Parathyroid adenoma (tissue), 2 donors: ENCODE data around the gene PER3.

Experiments
- H2AFZ ChIP-seq: fragments of 300-600 bp; sonication (generic); one replicate; pipeline ENCODE4 v1.7.0; 2017; ENCODE audit warnings: antibody characterized with exemption, mild to moderate bottlenecking
- H3K27ac ChIP-seq: fragments of 300-600 bp; sonication (generic); one replicate; pipeline ENCODE4 v1.7.0; 2017
- H3K27me3 ChIP-seq: fragments of 300-600 bp; sonication (generic); one replicate; pipeline ENCODE4 v1.7.0; 2017; ENCODE audit warnings: low read length; ENCODE audit not compliant: control insufficient read depth, insufficient read depth
- H3K36me3 ChIP-seq: fragments of 300-600 bp; sonication (generic); one replicate; pipeline ENCODE4 v1.7.0; 2017; ENCODE audit warnings: low read length; ENCODE audit not compliant: control insufficient read depth, insufficient read depth
- H3K4me1 ChIP-seq: fragments of 300-600 bp; sonication (generic); one replicate; pipeline ENCODE4 v1.7.0; 2017; ENCODE audit warnings: control low read depth
- H3K4me2 ChIP-seq: fragments of 300-600 bp; sonication (generic); one replicate; pipeline ENCODE4 v1.7.0; 2017; ENCODE audit warnings: low read length
- H3K4me3 ChIP-seq: fragments of 300-600 bp; sonication (generic); one replicate; pipeline ENCODE4 v1.7.0; 2017; ENCODE audit warnings: low read depth, low read length
- H3K79me2 ChIP-seq: fragments of 300-600 bp; sonication (generic); one replicate; pipeline ENCODE4 v1.7.0; 2017; ENCODE audit warnings: control low read depth
- H3K9ac ChIP-seq: fragments of 300-600 bp; sonication (generic); one replicate; pipeline ENCODE4 v1.7.0; 2017; ENCODE audit warnings: mild to moderate bottlenecking
- H3K9me3 ChIP-seq: fragments of 300-600 bp; sonication (generic); one replicate; pipeline ENCODE4 v1.7.0; 2017; ENCODE audit warnings: low read length; ENCODE audit not compliant: control insufficient read depth
- CTCF ChIP-seq: fragments of 300-600 bp; sonication (generic); IDR thresholded peaks from one replicate; pipeline ENCODE4 v1.7.0; 2017; ENCODE audit warnings: antibody characterized with exemption, mild to moderate bottlenecking
- donor health status: primary hyperparathyroidism.

The PER3 gene

GRCh38 chr1:7767176-7767575 is 16.9 kb upstream of the PER3 start:
- Histone ChIP-seq H3K4me1 (peaks cover 2% of the 10 kb centered on the region), H3K27me3 (no peaks in the 10 kb centered on the region), H3K36me3 (no peaks in the 10 kb centered on the region), H2AFZ (no peak overlapping the region), H3K79me2 (peaks cover 3% of the 10 kb centered on the region), H3K9ac (no peak overlapping the region), H3K9me3 (no peaks in the 10 kb centered on the region), H3K4me2 (no peak overlapping the region), H3K27ac (no peak overlapping the region), H3K4me3 (no peak overlapping the region)
- no peak for TF ChIP-seq CTCF

- Histone ChIP-seq H3K9ac (no peak overlapping the region), H3K79me2 (peaks cover 3% of the 10 kb centered on the region), H3K4me3 (no peak overlapping the region), H3K4me1 (peaks cover 2% of the 10 kb centered on the region), H3K9me3 (no peaks in the 10 kb centered on the region), H3K27ac (no peak overlapping the region), H3K4me2 (no peak overlapping the region), H3K27me3 (no peaks in the 10 kb centered on the region), H2AFZ (no peak overlapping the region), H3K36me3 (no peaks in the 10 kb centered on the region)
- no peak for TF ChIP-seq CTCF
Measured at GRCh38 chr1:7768583-7768982, 15.5 kb upstream of the PER3 start.

GRCh38 chr1:7769673-7770412 is 14.2 kb upstream of the PER3 start:
- no peaks in the 10 kb centered on the region for H3K27me3 ChIP-seq
- H3K4me2 ChIP-seq = no peak overlapping the region
- H3K4me3 ChIP-seq = no peak overlapping the region
- peaks cover 3% of the 10 kb centered on the region for H3K79me2 ChIP-seq
- no peak overlapping the region for H3K9ac ChIP-seq
- no peaks in the 10 kb centered on the region for H3K9me3 ChIP-seq
- no peaks in the 10 kb centered on the region for H3K36me3 ChIP-seq
- no peak overlapping the region for H2AFZ ChIP-seq
- H3K4me1 ChIP-seq = peaks cover 2% of the 10 kb centered on the region
- H3K27ac ChIP-seq = no peak overlapping the region
- no peak for TF ChIP-seq CTCF

GRCh38 chr1:7770669-7770996 is 13.5 kb upstream of the PER3 start:
- Histone ChIP-seq H3K79me2 (peaks cover 3% of the 10 kb centered on the region), H3K9ac (no peak overlapping the region), H3K9me3 (no peaks in the 10 kb centered on the region), H3K36me3 (no peaks in the 10 kb centered on the region), H3K4me2 (peak overlapping the region; percentile 98), H3K4me3 (peak overlapping the region; percentile 85), H3K27me3 (no peaks in the 10 kb centered on the region), H3K4me1 (peaks cover 2% of the 10 kb centered on the region), H3K27ac (peak overlapping the region; percentile 72), H2AFZ (peak overlapping the region; percentile 98)
- TF ChIP-seq CTCF = no peak
